HCT116 (cell line): ENCODE measurements around the gene AGPAT2. TPM values are rescaled to one million over a fixed set of nuclear protein-coding genes. Genes with fewer than 3 reads are reported as not detected.

Experiments
- ATAC-seq: fragments of 200-7000 bp; cut with Tn5 transposase; 2 replicates; pipeline ENCODE4 v1.9.1; 2020; ENCODE audit warnings: mild to moderate bottlenecking, moderate library complexity
- BruUV-seq: library from RNA; stranded (reverse); fragments of 400-500 nt; replicated peaks from 2 replicates; lab custom pipeline; 2021; lab: Mats Ljungman, UMichigan
- CTCF ChIA-PET: fragments of 300-600 bp; sonication (Branson Sonifier 250); formaldehyde crosslinking; loops from one replicate; lab custom pipeline; 2021; ENCODE audit warnings: antibody characterized with exemption; lab: Charles Lee
- POLR2A ChIA-PET: fragments of 300-600, 350-600 bp; sonication (Branson Sonifier 250); formaldehyde crosslinking; loops from one replicate; lab custom pipeline; 2021; ENCODE audit warnings: antibody characterized with exemption; lab: Charles Lee
- RAD21 ChIA-PET, 2 experiments: fragments of 300-600 bp; sonication (Branson Sonifier 250); formaldehyde crosslinking; loops; one replicate each; lab custom pipeline; 2023; ENCODE audit warnings: low total read pairs in 2 of 2; ENCODE audit not compliant: uncharacterized antibody in 2 of 2, unreplicated experiment in 2 of 2, low non-redundant PET in 1 of 2; lab: Charles Lee
- DNase-seq: peaks from one replicate; pipeline ENCODE4 v3.0.0-alpha.2; 2010; ENCODE audit warnings: low read depth, low spot score
- H2AFZ ChIP-seq: fragments of 200-600 bp; shearing (Covaris generic), sonication (generic); 2 replicates; pipeline ENCODE4 v1.6.1; 2017; ENCODE audit warnings: low read depth, mixed run types, mixed read lengths, antibody characterized with exemption, low read length; ENCODE audit not compliant: poor library complexity, severe bottlenecking
- H3K27ac ChIP-seq: 2 replicates; pipeline ENCODE4 v1.5.1; 2012; ENCODE audit warnings: low read depth, low read length
- H3K27me3 ChIP-seq: fragments of 200-600 bp; sonication (generic); 2 replicates; pipeline ENCODE4 v1.6.1; 2016; ENCODE audit warnings: mixed run types, low read length, mixed read lengths; ENCODE audit not compliant: insufficient read depth
- H3K36me3 ChIP-seq, 2 experiments: fragments of 200-500 bp in 1 of 2; fragments of 200-600 bp in 1 of 2; sonication (Bioruptor generic) in 1 of 2; sonication (generic) in 1 of 2; 2 replicates each; pipeline versions ENCODE4 v1.5.1 to v1.6.1; 2014 to 2016; ENCODE audit warnings: low read length in 2 of 2, inconsistent platforms in 1 of 2, mixed read lengths in 1 of 2, mixed run types in 1 of 2; ENCODE audit not compliant: insufficient read depth in 2 of 2, control insufficient read depth in 1 of 2
- H3K4me1 ChIP-seq, 2 experiments: fragments of 200-600 bp in 1 of 2; sonication (generic) in 1 of 2; 2 replicates each; pipeline versions ENCODE4 v1.5.1 to v1.6.1; 2012 to 2017; ENCODE audit warnings: low read length in 2 of 2, inconsistent platforms in 1 of 2, mild to moderate bottlenecking in 1 of 2, mixed read lengths in 1 of 2, mixed run types in 1 of 2, moderate library complexity in 1 of 2; ENCODE audit not compliant: insufficient read depth in 2 of 2, control insufficient read depth in 1 of 2
- H3K4me2 ChIP-seq: fragments of 200-600 bp; sonication (generic); 2 replicates; pipeline ENCODE4 v1.6.1; 2017; ENCODE audit warnings: mixed run types, low read length, mixed read lengths
- H3K4me3 ChIP-seq, 2 experiments: fragments of 200-600 bp in 1 of 2; sonication (generic) in 1 of 2; replicated peaks in 1 of 2; 2 replicates each; pipeline ENCODE4 v1.5.1; 2011 to 2016; ENCODE audit warnings: low read length in 2 of 2, control low read depth in 1 of 2, low read depth in 1 of 2, mild to moderate bottlenecking in 1 of 2, mixed read lengths in 1 of 2, mixed run types in 1 of 2
- H3K79me2 ChIP-seq: fragments of 200-600 bp; sonication (generic); 2 replicates; pipeline ENCODE4 v1.6.1; 2017; ENCODE audit warnings: mild to moderate bottlenecking, mixed run types, low read length, moderate library complexity, mixed read lengths; ENCODE audit not compliant: insufficient read depth
- H3K9ac ChIP-seq: fragments of 200-600 bp; sonication (generic); 2 replicates; pipeline ENCODE4 v1.6.1; 2016; ENCODE audit warnings: low read length, mixed read lengths
- H3K9me2 ChIP-seq: fragments of 200-600 bp; sonication (generic), shearing (Covaris generic); 2 replicates; pipeline ENCODE4 v1.6.1; 2017; ENCODE audit warnings: mixed run types, mild to moderate bottlenecking, moderate library complexity; ENCODE audit not compliant: insufficient read depth
- H3K9me3 ChIP-seq, 2 experiments: fragments of 200-500 bp in 1 of 2; fragments of 200-600 bp in 1 of 2; sonication (Bioruptor generic) in 1 of 2; sonication (generic) in 1 of 2; 2 replicates each; pipeline ENCODE4 v1.6.1; 2014 to 2017; ENCODE audit warnings: low read length in 2 of 2, mixed read lengths in 2 of 2, inconsistent platforms in 1 of 2, low read depth in 1 of 2, mild to moderate bottlenecking in 1 of 2, mixed run types in 1 of 2, moderate library complexity in 1 of 2; ENCODE audit not compliant: control insufficient read depth in 1 of 2, insufficient read depth in 1 of 2
- H4K20me1 ChIP-seq: fragments of 200-600 bp; sonication (generic), shearing (Covaris generic); 2 replicates; pipeline ENCODE4 v1.6.1; 2017; ENCODE audit warnings: mixed run types, mild to moderate bottlenecking, moderate library complexity; ENCODE audit not compliant: insufficient read depth
- CEBPB ChIP-seq: IDR thresholded peaks from 2 replicates; pipeline ENCODE4 v1.6.1; 2012; ENCODE audit warnings: low read depth
- CTCF ChIP-seq, 3 experiments: fragments of 200-600 bp in 1 of 3; sonication (generic) in 1 of 3; IDR thresholded peaks in 2 of 3; conservative IDR thresholded peaks in 1 of 3; 2 replicates each; pipeline ENCODE4 v1.5.1; 2012 to 2017; ENCODE audit warnings: low read depth in 2 of 3, low read length in 2 of 3, antibody characterized with exemption in 1 of 3, borderline replicate concordance in 1 of 3, control low read depth in 1 of 3, mild to moderate bottlenecking in 1 of 3, mixed read lengths in 1 of 3, mixed run types in 1 of 3, moderate library complexity in 1 of 3; ENCODE audit not compliant: insufficient read depth in 1 of 3
- EZH2phosphoT487 ChIP-seq: fragments of 200-600 bp; IDR thresholded peaks from 2 replicates; pipeline ENCODE4 v1.6.1; 2018; ENCODE audit warnings: antibody characterized with exemption, borderline replicate concordance
- FOSL1 ChIP-seq: IDR thresholded peaks from 2 replicates; pipeline ENCODE4 v1.6.1; 2012; ENCODE audit warnings: low read depth
- MAX ChIP-seq: IDR thresholded peaks from 2 replicates; pipeline ENCODE4 v1.6.1; 2012
- POLR2A ChIP-seq: IDR thresholded peaks from 2 replicates; pipeline ENCODE4 v1.7.0; 2011; ENCODE audit warnings: borderline replicate concordance; ENCODE audit not compliant: insufficient read depth, insufficient read length; ENCODE audit errors: extremely low read depth
- REST ChIP-seq: IDR thresholded peaks from 2 replicates; pipeline ENCODE4 v1.6.1; 2012; ENCODE audit warnings: low read depth
- TCF7L2 ChIP-seq: IDR thresholded peaks from 2 replicates; pipeline ENCODE4 v1.7.0; 2011; ENCODE audit warnings: borderline replicate concordance, inconsistent platforms; ENCODE audit not compliant: insufficient read depth, insufficient read length; ENCODE audit errors: extremely low read depth
- ZFX ChIP-seq: fragments of 450-650 bp; IDR thresholded peaks from 2 replicates; pipeline ENCODE4 v1.6.1; 2017
- ZNF274 ChIP-seq: fragments of 200-500 bp; sonication (Bioruptor generic); IDR thresholded peaks from 2 replicates; pipeline ENCODE4 v1.6.1; 2014; ENCODE audit warnings: mild to moderate bottlenecking, low read depth, low read length, inconsistent platforms
- intact Hi-C: fragments of 100-400 bp; cut with micrococcal nuclease; formaldehyde crosslinking; loops from 2 replicates; pipeline ENCODE4 v1.10.0; 2022
- total RNA-seq: library from RNA; stranded (reverse); gene quantifications from one replicate; pipeline ENCODE4 v1.2.1, GENCODE V29; 2021; ENCODE audit not compliant: unreplicated experiment
- TF ChIP-seq, protein P1 (sequence below): IDR thresholded peaks from 2 replicates; pipeline ENCODE4 v1.6.1; 2011; ENCODE audit warnings: mild to moderate bottlenecking, low read length, moderate library complexity; ENCODE audit not compliant: insufficient replicate concordance; ENCODE audit errors: extremely low read depth

The AGPAT2 gene
- total RNA-seq, 1 experiment from 2014 or later, result 86.0 TPM

GRCh38 chr9:136661641-136662325 lies 25.5 kb downstream of the AGPAT2 start:
- no peak overlapping the region for H3K4me2 ChIP-seq
- ChIA-PET POLR2A (no interaction called here), RAD21 (no interaction called here), CTCF (no interaction called here)
- H3K36me3 ChIP-seq, result no peaks in the 10 kb centered on the region
- H3K4me3 ChIP-seq, result no peak overlapping the region
- H3K79me2 ChIP-seq, result no peaks in the 10 kb centered on the region
- DNase-seq, result no peak
- H3K9me3 ChIP-seq, result no peaks in the 10 kb centered on the region
- H3K9me2 ChIP-seq, result no peaks in the 10 kb centered on the region
- H3K4me1 ChIP-seq, result peaks cover 0 to 11% of the 10 kb centered on the region in 2 experiments; a peak in 1 of 4 replicates
- no peaks in the 10 kb centered on the region for H4K20me1 ChIP-seq
- TF ChIP-seq TCF7L2 (no peak), REST (no peak), EZH2phosphoT487 (no peak), FOSL1 (no peak), CTCF (IDR thresholded peaks at IDR 0.05 in 2 of 3, conservative IDR thresholded peaks at IDR 0.05 in 1 of 3; ENCODE audit: borderline replicate concordance in 1 of 3, insufficient read depth in 1 of 3, low read depth in 2 of 3, low read length in 2 of 3) (no peak), CEBPB (no peak), ZFX (no peak), ZNF274 (no peak), MAX (no peak), POLR2A (no peak)
- TF ChIP-seq, protein P1, sequence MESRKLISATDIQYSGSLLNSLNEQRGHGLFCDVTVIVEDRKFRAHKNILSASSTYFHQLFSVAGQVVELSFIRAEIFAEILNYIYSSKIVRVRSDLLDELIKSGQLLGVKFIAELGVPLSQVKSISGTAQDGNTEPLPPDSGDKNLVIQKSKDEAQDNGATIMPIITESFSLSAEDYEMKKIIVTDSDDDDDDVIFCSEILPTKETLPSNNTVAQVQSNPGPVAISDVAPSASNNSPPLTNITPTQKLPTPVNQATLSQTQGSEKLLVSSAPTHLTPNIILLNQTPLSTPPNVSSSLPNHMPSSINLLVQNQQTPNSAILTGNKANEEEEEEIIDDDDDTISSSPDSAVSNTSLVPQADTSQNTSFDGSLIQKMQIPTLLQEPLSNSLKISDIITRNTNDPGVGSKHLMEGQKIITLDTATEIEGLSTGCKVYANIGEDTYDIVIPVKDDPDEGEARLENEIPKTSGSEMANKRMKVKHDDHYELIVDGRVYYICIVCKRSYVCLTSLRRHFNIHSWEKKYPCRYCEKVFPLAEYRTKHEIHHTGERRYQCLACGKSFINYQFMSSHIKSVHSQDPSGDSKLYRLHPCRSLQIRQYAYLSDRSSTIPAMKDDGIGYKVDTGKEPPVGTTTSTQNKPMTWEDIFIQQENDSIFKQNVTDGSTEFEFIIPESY, result no peak
- no peaks in the 10 kb centered on the region for H3K27me3 ChIP-seq
- no peak overlapping the region for H2AFZ ChIP-seq
- BruUV-seq, result no TSS peak
- H3K9ac ChIP-seq, result no peak overlapping the region
- ATAC-seq, result no peak
- intact Hi-C loops, result no loop called here
- no peak overlapping the region for H3K27ac ChIP-seq
